Esophagus muscularis mucosa (tissue), 4 donors: ENCODE measurements around the gene EPB41. TPM values are rescaled to one million over a fixed set of nuclear protein-coding genes. Genes with fewer than 3 reads are reported as not detected.
"Not testable (repeated sequence)": the region's sequence is repeated elsewhere in the genome, so short reads cannot be mapped to it uniquely, and the experiment has no call there.

Source experiments
- DNase-seq: peaks from one replicate; pipeline ENCODE4 v3.0.0-alpha.2; 2017; ENCODE audit errors: extremely low spot score
- H3K27ac ChIP-seq, 4 donors: fragments of 200-600 bp; sonication (generic); replicated peaks in 1 of 4; 1 replicate in 3 of 4; 2 replicates in 1 of 4; pipeline ENCODE4 v1.5.1; 2016 to 2019; ENCODE audit warnings: mild to moderate bottlenecking in 1 of 4
- H3K27me3 ChIP-seq, 4 donors: fragments of 200-600 bp; sonication (generic); one replicate each; pipeline versions ENCODE4 v1.5.1 to v1.6.0; 2016 to 2019
- H3K36me3 ChIP-seq, 4 donors: fragments of 200-600 bp; sonication (generic); one replicate each; pipeline ENCODE4 v1.5.1; 2016 to 2019
- H3K4me1 ChIP-seq, 4 donors: fragments of 200-600 bp; sonication (generic); one replicate each; pipeline ENCODE4 v1.5.1; 2016 to 2019
- H3K4me3 ChIP-seq, 4 donors: fragments of 200-600 bp; sonication (generic); 1 replicate in 2 of 4; 2 replicates in 2 of 4; pipeline ENCODE4 v1.5.1; 2016 to 2019; ENCODE audit warnings: mild to moderate bottlenecking in 4 of 4, moderate library complexity in 1 of 4
- H3K9me3 ChIP-seq, 4 donors: fragments of 200-600 bp; sonication (generic); 1 replicate in 3 of 4; 2 replicates in 1 of 4; pipeline ENCODE4 v1.5.1; 2016 to 2019
- EP300 ChIP-seq: sonication (generic); formaldehyde crosslinking; IDR thresholded peaks from one replicate; pipeline ENCODE4 v1.6.1; 2017; ENCODE audit warnings: antibody characterized with exemption
- POLR2A ChIP-seq: fragments of 450-650 bp; IDR thresholded peaks from one replicate; pipeline ENCODE4 v1.6.1; 2017; ENCODE audit warnings: antibody characterized with exemption, moderate library complexity, mild to moderate bottlenecking, low read depth
- POLR2AphosphoS5 ChIP-seq, 2 donors: sonication (generic); formaldehyde crosslinking; IDR thresholded peaks; one replicate each; pipeline ENCODE4 v1.6.1; 2017; ENCODE audit warnings: antibody characterized with exemption in 2 of 2
- WGBS: methylation state at CpG from one replicate; pipeline ENCODE4 v1.1.5; 2018; 5-methylcytosine and 5-hydroxymethylcytosine counted together
- intact Hi-C: fragments of 100-400 bp; cut with DNase I; formaldehyde crosslinking; loops from one replicate; pipeline ENCODE4 v1.15.1; 2023
- total RNA-seq, 4 donors: library from RNA; depleted of rRNA; stranded (reverse); fragments of >200 nt; gene quantifications; one replicate each; pipeline versions ENCODE4 v1.1.0 to v1.2.1, GENCODE V29; 2016
- TF ChIP-seq, protein P1 (sequence below), 3 experiments: fragments of 200-600 bp in 2 of 3; fragments of 450-650 bp in 1 of 3; sonication (generic) in 2 of 3; IDR thresholded peaks; one replicate each; pipeline ENCODE4 v1.5.1; 2017 to 2019; ENCODE audit warnings: antibody characterized with exemption in 3 of 3, mild to moderate bottlenecking in 2 of 3, moderate library complexity in 1 of 3

Gene EPB41
- total RNA-seq, 4 donors from 2014 or later = 18.2 to 24.6 (median 18.5) TPM

DNA sequence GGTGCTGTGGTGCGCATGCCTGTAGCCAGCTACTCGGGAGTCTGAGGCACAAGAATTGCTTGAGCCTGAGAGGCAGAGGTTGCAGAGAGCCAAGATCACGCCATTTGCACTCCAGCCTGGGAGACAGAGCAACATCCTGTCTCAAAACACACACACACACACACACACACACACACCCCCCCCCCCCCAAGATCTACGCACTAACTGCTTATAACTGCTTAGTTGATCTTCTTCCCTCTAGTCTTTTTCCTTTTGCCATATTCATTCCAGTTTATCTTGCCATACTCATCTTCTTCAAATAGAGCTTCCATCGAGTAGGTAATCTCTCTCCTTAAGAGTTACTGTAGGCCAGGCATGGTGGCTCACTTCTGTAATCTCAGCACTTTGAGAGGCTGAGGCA lies 20.9 kb downstream of the EPB41 start:
- no peak for TF ChIP-seq POLR2AphosphoS5 (IDR thresholded peaks at IDR 0.05)
- Histone ChIP-seq H3K27ac (no peak overlapping the region), H3K4me3 (no peak overlapping the region), H3K9me3 (no peaks in the 10 kb centered on the region), H3K4me1 (no peaks in the 10 kb centered on the region), H3K27me3 (no peaks in the 10 kb centered on the region), H3K36me3 (no peaks in the 10 kb centered on the region)
- WGBS = 96% methylated on average over 5 of the region's 5 CpGs
- DNase-seq = no peak
- intact Hi-C loops = no loop called here

GRCh38 chr1:28936094-28936493 lies 21.7 kb downstream of the EPB41 start:
- TF ChIP-seq POLR2A (no peak), EP300 (no peak), POLR2AphosphoS5 (IDR thresholded peaks at IDR 0.05) (no peak)
- TF ChIP-seq, protein P1, sequence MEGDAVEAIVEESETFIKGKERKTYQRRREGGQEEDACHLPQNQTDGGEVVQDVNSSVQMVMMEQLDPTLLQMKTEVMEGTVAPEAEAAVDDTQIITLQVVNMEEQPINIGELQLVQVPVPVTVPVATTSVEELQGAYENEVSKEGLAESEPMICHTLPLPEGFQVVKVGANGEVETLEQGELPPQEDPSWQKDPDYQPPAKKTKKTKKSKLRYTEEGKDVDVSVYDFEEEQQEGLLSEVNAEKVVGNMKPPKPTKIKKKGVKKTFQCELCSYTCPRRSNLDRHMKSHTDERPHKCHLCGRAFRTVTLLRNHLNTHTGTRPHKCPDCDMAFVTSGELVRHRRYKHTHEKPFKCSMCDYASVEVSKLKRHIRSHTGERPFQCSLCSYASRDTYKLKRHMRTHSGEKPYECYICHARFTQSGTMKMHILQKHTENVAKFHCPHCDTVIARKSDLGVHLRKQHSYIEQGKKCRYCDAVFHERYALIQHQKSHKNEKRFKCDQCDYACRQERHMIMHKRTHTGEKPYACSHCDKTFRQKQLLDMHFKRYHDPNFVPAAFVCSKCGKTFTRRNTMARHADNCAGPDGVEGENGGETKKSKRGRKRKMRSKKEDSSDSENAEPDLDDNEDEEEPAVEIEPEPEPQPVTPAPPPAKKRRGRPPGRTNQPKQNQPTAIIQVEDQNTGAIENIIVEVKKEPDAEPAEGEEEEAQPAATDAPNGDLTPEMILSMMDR (IDR thresholded peaks at IDR 0.05) = no peak
- Histone ChIP-seq H3K27ac (no peak overlapping the region), H3K36me3 (no peaks in the 10 kb centered on the region), H3K4me1 (no peaks in the 10 kb centered on the region), H3K9me3 (no peaks in the 10 kb centered on the region), H3K4me3 (no peak overlapping the region), H3K27me3 (no peaks in the 10 kb centered on the region)
- 89% methylated on average over 1 of the region's 1 CpG for WGBS
- intact Hi-C loops = no loop called here
- DNase-seq = no peak

DNA sequence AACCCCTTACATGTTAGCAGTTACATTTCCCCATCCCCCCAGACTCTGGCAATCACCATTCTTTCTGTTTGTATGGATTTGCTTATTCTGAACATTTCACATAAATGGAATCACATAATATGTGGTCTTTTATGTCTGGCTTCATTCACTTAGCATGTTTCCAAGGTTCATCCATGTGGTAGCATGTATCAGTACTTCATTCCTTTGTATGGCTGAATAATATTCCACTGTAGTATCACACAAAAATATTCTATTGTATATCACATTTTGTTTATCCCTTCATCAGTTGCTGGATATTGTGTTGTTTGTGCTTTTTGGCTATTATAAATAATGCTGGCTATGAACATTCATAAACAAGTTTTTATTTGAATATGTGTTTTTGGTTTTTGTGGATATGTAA lies 22.2 kb downstream of the EPB41 start:
- intact Hi-C loops = no loop called here
- TF ChIP-seq POLR2AphosphoS5 (IDR thresholded peaks at IDR 0.05) = no peak
- TF ChIP-seq POLR2A = no peak
- TF ChIP-seq, protein P1 (IDR thresholded peaks at IDR 0.05) = no peak
- TF ChIP-seq EP300 = no peak
- no peaks in the 10 kb centered on the region for H3K36me3 ChIP-seq
- H3K4me3 ChIP-seq = no peak overlapping the region
- no peaks in the 10 kb centered on the region for H3K4me1 ChIP-seq
- no peaks in the 10 kb centered on the region for H3K9me3 ChIP-seq
- no peak for DNase-seq
- no peaks in the 10 kb centered on the region for H3K27me3 ChIP-seq
- no peak overlapping the region for H3K27ac ChIP-seq

DNA sequence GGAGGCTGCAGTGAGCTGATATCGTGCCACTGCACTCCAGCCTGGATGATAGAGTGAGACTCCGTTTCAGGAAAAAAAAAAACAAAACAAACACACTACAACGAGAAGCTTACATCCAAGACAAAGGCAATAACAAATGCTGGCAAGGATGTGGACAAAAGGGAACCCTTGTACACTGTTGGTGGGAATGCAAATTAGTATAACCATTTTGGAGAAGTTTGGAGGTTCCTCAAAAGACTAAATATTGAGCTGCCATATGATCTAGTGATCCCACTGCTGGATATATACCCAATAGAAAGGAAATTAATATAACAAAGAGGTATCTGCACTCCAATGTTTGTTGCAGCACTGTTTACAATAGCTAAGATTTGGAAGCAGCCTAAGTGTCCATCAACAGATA lies 29.2 kb downstream of the EPB41 start:
- DNase-seq, H3K9me3 ChIP-seq, H3K27me3 ChIP-seq, H3K4me1 ChIP-seq, intact Hi-C loops, H3K4me3 ChIP-seq, H3K36me3 ChIP-seq, H3K27ac ChIP-seq: not testable (repeated sequence)
- 90% methylated on average over 3 of the region's 3 CpGs for WGBS

GRCh38 chr1:28950006-28950405 lies 35.6 kb downstream of the EPB41 start:
- intact Hi-C loops = no loop called here
- Histone ChIP-seq H3K4me1 (peaks cover 7 to 10% (median 9%) of the 10 kb centered on the region in 4 donors), H3K9me3 (no peaks in the 10 kb centered on the region), H3K36me3 (no peaks in the 10 kb centered on the region), H3K27me3 (no peaks in the 10 kb centered on the region), H3K27ac (no peak overlapping the region), H3K4me3 (no peak overlapping the region)
- 68% methylated on average over 1 of the region's 1 CpG for WGBS
- no peak for DNase-seq
- TF ChIP-seq, protein P1 (IDR thresholded peaks at IDR 0.05) = no peak
- TF ChIP-seq POLR2A (no peak), EP300 (no peak), POLR2AphosphoS5 (IDR thresholded peaks at IDR 0.05) (no peak)

DNA sequence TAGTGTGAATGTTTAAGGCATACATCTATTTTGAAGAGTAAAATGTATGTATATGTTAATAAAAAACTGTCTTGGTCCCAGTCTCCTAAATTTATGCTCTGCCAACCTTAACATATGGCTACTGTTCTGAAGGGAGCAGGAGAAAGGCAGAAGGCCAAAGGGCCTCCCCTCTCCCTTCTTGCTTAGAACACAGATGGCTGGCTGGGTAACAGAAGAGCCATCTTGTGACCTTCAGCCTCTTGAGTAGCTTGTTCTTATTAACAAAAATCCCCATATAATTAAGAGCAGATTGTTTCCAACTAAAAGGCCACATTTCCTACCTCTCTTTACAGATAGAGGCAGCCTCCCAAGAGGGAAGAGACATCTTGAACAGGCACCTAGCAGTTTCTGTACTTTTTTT lies 36.1 kb downstream of the EPB41 start:
- no peak for DNase-seq
- intact Hi-C loops = no loop called here
- Histone ChIP-seq H3K27me3 (no peaks in the 10 kb centered on the region), H3K9me3 (no peaks in the 10 kb centered on the region), H3K36me3 (no peaks in the 10 kb centered on the region), H3K4me1 (peaks cover 7 to 10% (median 9%) of the 10 kb centered on the region in 4 donors), H3K27ac (no peak overlapping the region), H3K4me3 (no peak overlapping the region)
- TF ChIP-seq, protein P1 (IDR thresholded peaks at IDR 0.05) = no peak
- TF ChIP-seq EP300 (no peak), POLR2A (no peak), POLR2AphosphoS5 (IDR thresholded peaks at IDR 0.05) (no peak)
